Fibroblast of skin of left quadriceps (primary cell): ENCODE measurements around the gene C2CD2.
"Not testable (repeated sequence)": the region's sequence is repeated elsewhere in the genome, so short reads cannot be mapped to it uniquely, and the experiment has no call there.

Experiments used
- DNase-seq, 2 experiments: peaks; one replicate each; pipeline ENCODE4 v3.0.0-alpha.2; 2013; ENCODE audit warnings: low read depth in 2 of 2

C2CD2 gene

GRCh38 chr21:41958886-41959563 lies 5.2 kb upstream of the C2CD2 start:
- DNase-seq = no peak

- peak; percentile 77 to 78 for DNase-seq
Measured at GRCh38 chr21:41957991-41958766, 4.4 kb upstream of the C2CD2 start.

- peak in 1 of 2 experiments; percentile 52 for DNase-seq
Measured at GRCh38 chr21:41956926-41957729, 3.3 kb upstream of the C2CD2 start.

- no peak for DNase-seq
Measured at GRCh38 chr21:41955516-41955915, 1.7 kb upstream of the C2CD2 start.

- DNase-seq = no peak
Measured at GRCh38 chr21:41954654-41955499, 1.1 kb upstream of the C2CD2 start.

- no peak for DNase-seq
Measured at GRCh38 chr21:41953249-41953830, 478 bp downstream of the C2CD2 start.

- no peak for DNase-seq
Measured at GRCh38 chr21:41952568-41953248, 1.1 kb downstream of the C2CD2 start.

- no peak for DNase-seq
Measured at GRCh38 chr21:41951876-41952567, 1.8 kb downstream of the C2CD2 start.

GRCh38 chr21:41950941-41951351 lies 2.9 kb downstream of the C2CD2 start:
- no peak for DNase-seq

GRCh38 chr21:41949631-41950030 lies 4.2 kb downstream of the C2CD2 start:
- not testable (repeated sequence) for DNase-seq

- DNase-seq = no peak
Measured at GRCh38 chr21:41948901-41949300, 4.9 kb downstream of the C2CD2 start.

GRCh38 chr21:41948078-41948895 lies 5.5 kb downstream of the C2CD2 start:
- no peak for DNase-seq

GRCh38 chr21:41945982-41946381 lies 7.8 kb downstream of the C2CD2 start:
- DNase-seq = no peak

GRCh38 chr21:41943851-41944250 lies 10.0 kb downstream of the C2CD2 start:
- no peak for DNase-seq

- DNase-seq = no peak
Measured at GRCh38 chr21:41942457-41942856, 11.4 kb downstream of the C2CD2 start.

- DNase-seq = no peak
Measured at GRCh38 chr21:41941941-41942340, 11.9 kb downstream of the C2CD2 start.

GRCh38 chr21:41940431-41940830 lies 13.4 kb downstream of the C2CD2 start:
- no peak for DNase-seq

GRCh38 chr21:41939391-41939790 lies 14.4 kb downstream of the C2CD2 start:
- DNase-seq = no peak
